H1 (cell line): ENCODE data around the gene TNFRSF18. TPM values are rescaled to one million over a fixed set of nuclear protein-coding genes. Genes with fewer than 3 reads are reported as not detected.

Experiments
- CTCF ChIA-PET: fragments of 300-600 bp; sonication (Branson Sonifier 250); formaldehyde crosslinking; loops from one replicate; lab custom pipeline; 2021; ENCODE audit not compliant: partially characterized antibody; lab: Charles Lee
- POLR2A ChIA-PET: fragments of 300-600 bp; sonication (Branson Sonifier 250); formaldehyde crosslinking; loops from one replicate; lab custom pipeline; 2021; ENCODE audit warnings: inconsistent platforms; ENCODE audit not compliant: partially characterized antibody; lab: Charles Lee
- DNase-seq, 2 experiments: peaks; one replicate each; pipeline versions ENCODE4 v3.0.0 to v3.0.0-alpha.2; 2010 to 2022; ENCODE audit warnings: low spot score in 2 of 2, low read depth in 1 of 2, mixed read lengths in 1 of 2
- FAIRE-seq: peaks from 2 replicates; lab custom pipeline; 2011; peaks lifted over from hg19 to GRCh38; lab: Jason Lieb, UNC
- H2AFZ ChIP-seq: 2 replicates; pipeline ENCODE4 v1.8.1; 2012; ENCODE audit warnings: low read length, inconsistent platforms
- H2AK5ac ChIP-seq: 2 replicates; pipeline ENCODE4 v1.6.1; 2013; ENCODE audit warnings: low read depth, low read length
- H2BK120ac ChIP-seq: replicated peaks from 2 replicates; pipeline ENCODE3; 2013; ENCODE audit warnings: low read depth, low read length, inconsistent platforms
- H2BK12ac ChIP-seq: 2 replicates; pipeline ENCODE4 v1.6.1; 2013; ENCODE audit warnings: low read depth, low read length
- H2BK15ac ChIP-seq: 2 replicates; pipeline ENCODE4 v1.6.1; 2013; ENCODE audit warnings: low read length
- H2BK20ac ChIP-seq: 2 replicates; pipeline ENCODE4 v1.6.1; 2013; ENCODE audit warnings: low read length
- H2BK5ac ChIP-seq: 2 replicates; pipeline ENCODE4 v1.6.1; 2013; ENCODE audit warnings: low read depth, low read length
- H3K14ac ChIP-seq: 2 replicates; pipeline ENCODE4 v1.6.1; 2013; ENCODE audit warnings: inconsistent platforms; ENCODE audit not compliant: insufficient read length
- H3K18ac ChIP-seq: 2 replicates; pipeline ENCODE4 v1.6.1; 2013; ENCODE audit warnings: low read length; ENCODE audit errors: extremely low read depth
- H3K23ac ChIP-seq: 2 replicates; pipeline ENCODE4 v1.6.1; 2013; ENCODE audit warnings: inconsistent platforms; ENCODE audit not compliant: insufficient read length
- H3K23me2 ChIP-seq: 2 replicates; pipeline ENCODE4 v1.6.1; 2013; ENCODE audit warnings: low read depth, low read length
- H3K27ac ChIP-seq: 2 replicates; pipeline ENCODE4 v1.6.1; 2011; ENCODE audit warnings: low read depth, low read length, inconsistent platforms
- H3K27me3 ChIP-seq, 4 experiments: replicated peaks in 1 of 4; 1 replicate in 1 of 4; 2 replicates in 3 of 4; pipeline versions ENCODE4 v1.6.1 to v1.8.1; 2011 to 2013; ENCODE audit warnings: low read length in 3 of 4, mild to moderate bottlenecking in 3 of 4, inconsistent platforms in 2 of 4, mixed read lengths in 2 of 4, moderate library complexity in 1 of 4; ENCODE audit not compliant: control insufficient read depth in 3 of 4, insufficient read depth in 3 of 4; ENCODE audit errors: extremely low read depth in 1 of 4
- H3K36me3 ChIP-seq, 4 experiments: 2 replicates each; pipeline versions ENCODE4 v1.6.1 to v1.8.1; 2011 to 2013; ENCODE audit warnings: mild to moderate bottlenecking in 4 of 4, low read length in 3 of 4, moderate library complexity in 2 of 4, control low read depth in 1 of 4, inconsistent platforms in 1 of 4; ENCODE audit not compliant: insufficient read depth in 4 of 4, control insufficient read depth in 2 of 4
- H3K4ac ChIP-seq: replicated peaks from 2 replicates; pipeline ENCODE3; 2013; ENCODE audit warnings: low read length, low read depth, mixed read lengths, inconsistent platforms; ENCODE audit not compliant: insufficient read length
- H3K4me1 ChIP-seq, 4 experiments: replicated peaks in 1 of 4; 1 replicate in 1 of 4; 2 replicates in 3 of 4; pipeline versions ENCODE4 v1.6.1 to v1.8.1; 2011 to 2013; ENCODE audit warnings: low read length in 3 of 4, inconsistent platforms in 2 of 4, mixed read lengths in 1 of 4; ENCODE audit not compliant: insufficient read depth in 4 of 4, control insufficient read depth in 3 of 4
- H3K4me2 ChIP-seq, 2 experiments: 2 replicates each; pipeline versions ENCODE4 v1.6.1 to v1.8.1; 2011 to 2013; ENCODE audit warnings: low read depth in 2 of 2, low read length in 2 of 2, control low read depth in 1 of 2, inconsistent platforms in 1 of 2, mild to moderate bottlenecking in 1 of 2; ENCODE audit not compliant: insufficient read depth in 1 of 2
- H3K4me3 ChIP-seq, 4 experiments: fragments of 200-600, 300-600 bp in 1 of 4; sonication (generic), shearing (Covaris generic), sonication (Bioruptor Twin) in 1 of 4; 2 replicates each; pipeline versions ENCODE4 v1.5.1 to v1.8.1; 2011 to 2016; ENCODE audit warnings: low read length in 4 of 4, low read depth in 3 of 4, control low read depth in 2 of 4, inconsistent platforms in 2 of 4, mild to moderate bottlenecking in 2 of 4, mixed read lengths in 1 of 4, moderate library complexity in 1 of 4; ENCODE audit not compliant: insufficient read depth in 2 of 4; ENCODE audit errors: extremely low read depth in 1 of 4
- H3K56ac ChIP-seq: replicated peaks from 2 replicates; pipeline ENCODE3; 2013; ENCODE audit warnings: low read depth, mild to moderate bottlenecking, mixed read lengths, low read length, inconsistent platforms; ENCODE audit not compliant: insufficient read length
- H3K79me1 ChIP-seq: 2 replicates; pipeline ENCODE4 v1.6.1; 2013; ENCODE audit warnings: low read depth, low read length, control low read depth
- H3K79me2 ChIP-seq, 2 experiments: 2 replicates each; pipeline versions ENCODE4 v1.6.1 to v1.8.1; 2012 to 2013; ENCODE audit warnings: low read length in 2 of 2, mild to moderate bottlenecking in 2 of 2, inconsistent platforms in 1 of 2; ENCODE audit not compliant: insufficient read depth in 2 of 2, control insufficient read depth in 1 of 2
- H3K9ac ChIP-seq, 4 experiments: replicated peaks in 1 of 4; 1 replicate in 1 of 4; 2 replicates in 3 of 4; pipeline versions ENCODE4 v1.6.1 to v1.8.1; 2011 to 2013; ENCODE audit warnings: low read depth in 3 of 4, low read length in 3 of 4, control low read depth in 2 of 4, mild to moderate bottlenecking in 2 of 4, moderate library complexity in 2 of 4, inconsistent platforms in 1 of 4; ENCODE audit errors: extremely low read depth in 1 of 4
- H3K9me3 ChIP-seq, 2 experiments: 2 replicates each; pipeline versions ENCODE4 v1.6.1 to v1.8.1; 2012 to 2013; ENCODE audit warnings: mild to moderate bottlenecking in 2 of 2, moderate library complexity in 2 of 2, control low read depth in 1 of 2, inconsistent platforms in 1 of 2, low read depth in 1 of 2, low read length in 1 of 2, mixed read lengths in 1 of 2; ENCODE audit not compliant: insufficient read depth in 2 of 2
- H4K20me1 ChIP-seq, 2 experiments: replicated peaks in 1 of 2; 2 replicates each; pipeline versions ENCODE3 to v1.8.1; 2011 to 2013; ENCODE audit warnings: inconsistent platforms in 2 of 2, low read length in 2 of 2, mild to moderate bottlenecking in 1 of 2; ENCODE audit not compliant: insufficient read depth in 2 of 2, control insufficient read depth in 1 of 2
- H4K5ac ChIP-seq: 2 replicates; pipeline ENCODE4 v1.6.1; 2013; ENCODE audit warnings: low read length, low read depth, mixed read lengths, inconsistent platforms; ENCODE audit not compliant: insufficient read length
- H4K8ac ChIP-seq: 2 replicates; pipeline ENCODE4 v1.8.0; 2013; ENCODE audit warnings: mild to moderate bottlenecking, moderate library complexity, low read length, inconsistent platforms; ENCODE audit not compliant: insufficient read depth; ENCODE audit errors: extremely low read depth
- H4K91ac ChIP-seq: replicated peaks from 2 replicates; pipeline ENCODE3; 2013; ENCODE audit warnings: low read length, mixed read lengths, inconsistent platforms; ENCODE audit not compliant: insufficient read length
- CTBP2 ChIP-seq: IDR thresholded peaks from 2 replicates; pipeline ENCODE4 v1.7.0; 2011; ENCODE audit warnings: borderline replicate concordance, mild to moderate bottlenecking, moderate library complexity, mixed read lengths, low read length; ENCODE audit not compliant: insufficient read depth, insufficient read length
- KDM1A ChIP-seq: fragments of 200-600, 300-600 bp; sonication (generic); IDR thresholded peaks from 2 replicates; pipeline ENCODE4 v1.7.1; 2016; ENCODE audit warnings: mild to moderate bottlenecking, low read length, borderline replicate concordance
- KDM4A ChIP-seq: IDR thresholded peaks from one replicate; pipeline ENCODE4 v1.7.1; 2012; ENCODE audit warnings: low read depth, mild to moderate bottlenecking, moderate library complexity, low read length, inconsistent platforms; ENCODE audit not compliant: severe bottlenecking
- RFX5 ChIP-seq: IDR thresholded peaks from 2 replicates; pipeline ENCODE4 v1.6.1; 2011; ENCODE audit warnings: low read depth, low read length, improper control_type of control experiment, borderline replicate concordance
- SUZ12 ChIP-seq: fragments of 200-600 bp; sonication (generic); IDR thresholded peaks from 2 replicates; pipeline ENCODE4 v1.6.1; 2012; ENCODE audit warnings: mild to moderate bottlenecking, inconsistent platforms, low read length, moderate library complexity, mixed read lengths
- TAF1 ChIP-seq: IDR thresholded peaks from 2 replicates; pipeline ENCODE4 v1.6.1; 2011; ENCODE audit warnings: mild to moderate bottlenecking, low read depth, low read length
- WGBS, 2 experiments: shearing (Covaris generic) in 1 of 2; methylation state at CpG; one replicate each; pipeline versions ENCODE4 v1.1.6 to v1.1.7; 2013 to 2015; ENCODE audit warnings: low lambda C conversion rate in 2 of 2, mixed read lengths in 2 of 2, inconsistent platforms in 1 of 2, low coverage in 1 of 2, missing lambda C conversion rate in 1 of 2; ENCODE audit not compliant: insufficient replicate concordance in 2 of 2, insufficient coverage in 1 of 2, insufficient read length in 1 of 2; ENCODE audit errors: extremely low coverage in 1 of 2, missing lambda C conversion rate in 1 of 2; 5-methylcytosine and 5-hydroxymethylcytosine counted together
- polyA plus RNA-seq, 7 experiments: library from polyadenylated mRNA; depleted of rRNA in 3 of 7; stranded (reverse) in 5 of 7; unstranded in 2 of 7; fragments of >200 nt in 5 of 7; fragments of 200-250 nt in 2 of 7; gene quantifications; 1 replicate in 5 of 7; 2 replicates in 1 of 7; 4 replicates in 1 of 7; pipeline versions ENCODE4 v1.2.1 to v1.2.3, GENCODE V29; 2011 to 2013; ENCODE audit warnings: missing spikeins in 2 of 7, mixed read lengths in 2 of 7
- total RNA-seq: library from RNA; stranded (reverse); fragmentation: NEBNext Ultra II Directional; extraction: Animal tissue kit (Norgen Biotek cat#: 25700); gene quantifications from 2 replicates; pipeline ENCODE4 v1.2.1, GENCODE V29; 2021
- TF ChIP-seq, protein P1 (sequence below): IDR thresholded peaks from 2 replicates; pipeline ENCODE4 v1.6.1; 2012; ENCODE audit warnings: low read length, inconsistent platforms

Gene TNFRSF18
- total and polyA plus RNA-seq, 2 of the 8 experiments (the other 6 are each of a cell fraction or from before 2014, with no cell fraction given) = 1.5 to 2.5 TPM

GRCh38 chr1:1199141-1199960, 7.0 kb downstream of the TNFRSF18 start:
- TF ChIP-seq KDM4A (no peak), TAF1 (no peak), RFX5 (no peak), CTBP2 (no peak), KDM1A (no peak), SUZ12 (no peak)
- TF ChIP-seq, protein P1, sequence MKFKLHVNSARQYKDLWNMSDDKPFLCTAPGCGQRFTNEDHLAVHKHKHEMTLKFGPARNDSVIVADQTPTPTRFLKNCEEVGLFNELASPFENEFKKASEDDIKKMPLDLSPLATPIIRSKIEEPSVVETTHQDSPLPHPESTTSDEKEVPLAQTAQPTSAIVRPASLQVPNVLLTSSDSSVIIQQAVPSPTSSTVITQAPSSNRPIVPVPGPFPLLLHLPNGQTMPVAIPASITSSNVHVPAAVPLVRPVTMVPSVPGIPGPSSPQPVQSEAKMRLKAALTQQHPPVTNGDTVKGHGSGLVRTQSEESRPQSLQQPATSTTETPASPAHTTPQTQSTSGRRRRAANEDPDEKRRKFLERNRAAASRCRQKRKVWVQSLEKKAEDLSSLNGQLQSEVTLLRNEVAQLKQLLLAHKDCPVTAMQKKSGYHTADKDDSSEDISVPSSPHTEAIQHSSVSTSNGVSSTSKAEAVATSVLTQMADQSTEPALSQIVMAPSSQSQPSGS = no peak
- no peak overlapping the region; the same call in 1 of the 2 replicates for H3K18ac ChIP-seq
- H3K9ac ChIP-seq = no peak overlapping the region
- WGBS, 2 experiments = 92% methylated on average over 22 of the region's 22 CpGs; no CpG with 5 or more reads in 1 of the 2 experiments
- H2BK120ac ChIP-seq = no peak overlapping the region
- H3K14ac ChIP-seq = no peak overlapping the region
- no peak overlapping the region for H2BK20ac ChIP-seq
- peaks cover 0 to 3% (median 3%) of the 10 kb centered on the region in 4 experiments; a peak in 4 of 7 replicates for H3K27me3 ChIP-seq
- no peak for FAIRE-seq
- 0 out of 2 replicates have a peak overlapping the region, but pooled peaks have one; percentile 24 for H2BK5ac ChIP-seq
- H3K79me1 ChIP-seq = no peaks in the 10 kb centered on the region
- 0 out of 2 replicates have a peak overlapping the region, but pooled peaks have one; percentile 17 for H2AK5ac ChIP-seq
- no peak overlapping the region for H2AFZ ChIP-seq
- no peak overlapping the region for H4K5ac ChIP-seq
- ChIA-PET CTCF (interaction anchor here (0.6 to 1.2 kb wide), 7 partner anchors 14 to 281 kb away, joined by 3 to 7 read pairs (median 3); no protein-coding TSS in a partner anchor), POLR2A (interaction anchor here (0.8 to 1.7 kb wide), 3 partner anchors 17 to 177 kb away, joined by 3 to 6 read pairs (median 4); no protein-coding TSS in a partner anchor)
- H3K36me3 ChIP-seq = no peaks in the 10 kb centered on the region
- H2BK15ac ChIP-seq = peak overlapping the region; percentile 61; the same call in 1 of the 2 replicates
- H4K20me1 ChIP-seq = no peaks in the 10 kb centered on the region
- no peaks in the 10 kb centered on the region for H3K79me2 ChIP-seq
- H4K91ac ChIP-seq = no peak overlapping the region
- no peak overlapping the region for H3K23ac ChIP-seq
- no peak overlapping the region for H3K4me2 ChIP-seq
- no peaks in the 10 kb centered on the region; the same call in 1 of the 2 replicates for H3K23me2 ChIP-seq
- H3K4me1 ChIP-seq = peaks cover 0 to 4% (median under 1%) of the 10 kb centered on the region in 4 experiments; a peak in 4 of 7 replicates
- DNase-seq = peak in 1 of 2 experiments; percentile 48
- H3K9me3 ChIP-seq = no peaks in the 10 kb centered on the region; a peak in 2 of 4 replicates
- H3K4me3 ChIP-seq = no peak overlapping the region
- no peak overlapping the region for H3K56ac ChIP-seq
- no peak overlapping the region for H3K4ac ChIP-seq
- no peak overlapping the region for H3K27ac ChIP-seq
- H4K8ac ChIP-seq = peak overlapping the region; percentile 79; the same call in 1 of the 2 replicates
- 0 out of 2 replicates have a peak overlapping the region, but pooled peaks have one; percentile 50 for H2BK12ac ChIP-seq
